GM10266 (cell line): ENCODE measurements around the gene GMDS.

Experiments used
- DNase-seq: peaks from one replicate; pipeline ENCODE4 v3.0.0; 2012; ENCODE audit errors: extremely low spot score
- CTCF ChIP-seq: IDR thresholded peaks from 2 replicates; pipeline ENCODE4 v1.5.1; 2012; ENCODE audit warnings: mild to moderate bottlenecking, low read depth; ENCODE audit not compliant: control insufficient read depth, insufficient read depth; ENCODE audit errors: missing control alignments

GMDS gene

GRCh38 chr6:1747003-1747402, 498.4 kb downstream of the GMDS start:
- no peak for DNase-seq
- no peak for TF ChIP-seq CTCF

GRCh38 chr6:1745814-1746213, 499.6 kb downstream of the GMDS start:
- no peak for DNase-seq
- TF ChIP-seq CTCF: no peak

- TF ChIP-seq CTCF: no peak
Measured at GRCh38 chr6:1744543-1744942, 500.9 kb downstream of the GMDS start.

GRCh38 chr6:1739680-1740079, 505.7 kb downstream of the GMDS start:
- no peak for TF ChIP-seq CTCF
- DNase-seq: peak; percentile 77

More at GRCh38 chr6:1744543-1744942, 500.9 kb downstream of the GMDS start:
- DNase-seq: no peak

GRCh38 chr6:1739220-1739619, 506.2 kb downstream of the GMDS start:
- DNase-seq: peak; percentile 33

GRCh38 chr6:1738558-1739081, 506.8 kb downstream of the GMDS start:
- no peak for TF ChIP-seq CTCF
- no peak for DNase-seq

More at GRCh38 chr6:1739220-1739619, 506.2 kb downstream of the GMDS start:
- no peak for TF ChIP-seq CTCF

- TF ChIP-seq CTCF: no peak
- no peak for DNase-seq
Measured at GRCh38 chr6:1737463-1738311, 507.7 kb downstream of the GMDS start.
